Fibroblast of lung (primary cell): ENCODE data around the gene AMY2B. TPM values are rescaled to one million over a fixed set of nuclear protein-coding genes. Genes with fewer than 3 reads are reported as not detected.

ENCODE experiments used
- DNase-seq, 2 donors: peaks; one replicate each; pipeline versions ENCODE4 v3.0.0 to v3.0.0-alpha.2; 2010; ENCODE audit warnings: low read depth in 2 of 2
- H2AFZ ChIP-seq: 2 replicates; pipeline ENCODE4 v1.5.1; 2012; ENCODE audit warnings: low read length, control low read depth, inconsistent platforms
- H3K27ac ChIP-seq: 2 replicates; pipeline ENCODE4 v1.5.1; 2011; ENCODE audit warnings: low read length, control low read depth; ENCODE audit not compliant: insufficient read depth
- H3K27me3 ChIP-seq: 2 replicates; pipeline ENCODE4 v1.5.1; 2011; ENCODE audit warnings: mild to moderate bottlenecking, low read length; ENCODE audit not compliant: control insufficient read depth, insufficient read depth
- H3K36me3 ChIP-seq: 2 replicates; pipeline ENCODE4 v1.5.1; 2011; ENCODE audit warnings: low read length; ENCODE audit not compliant: control insufficient read depth, insufficient read depth
- H3K4me1 ChIP-seq: 2 replicates; pipeline ENCODE4 v1.5.1; 2011; ENCODE audit warnings: low read length; ENCODE audit not compliant: control insufficient read depth, insufficient read depth; ENCODE audit errors: extremely low read depth
- H3K4me2 ChIP-seq: 2 replicates; pipeline ENCODE4 v1.5.1; 2011; ENCODE audit warnings: low read length, control low read depth; ENCODE audit not compliant: insufficient read depth; ENCODE audit errors: extremely low read depth
- H3K4me3 ChIP-seq, 4 experiments: fragments of 200-600 bp in 1 of 4; sonication (generic) in 1 of 4; replicated peaks in 1 of 4; 2 replicates each; pipeline ENCODE4 v1.5.1; 2011 to 2016; ENCODE audit warnings: low read length in 4 of 4, low read depth in 3 of 4, mild to moderate bottlenecking in 3 of 4, control low read depth in 2 of 4, inconsistent platforms in 1 of 4, mixed read lengths in 1 of 4; ENCODE audit not compliant: insufficient read depth in 1 of 4; ENCODE audit errors: control extremely low read depth in 1 of 4
- H3K79me2 ChIP-seq: 2 replicates; pipeline ENCODE4 v1.5.1; 2012; ENCODE audit warnings: mild to moderate bottlenecking, low read length, inconsistent platforms; ENCODE audit not compliant: control insufficient read depth, insufficient read depth
- H3K9ac ChIP-seq: 2 replicates; pipeline ENCODE4 v1.5.1; 2011; ENCODE audit warnings: mild to moderate bottlenecking, low read length, control low read depth; ENCODE audit not compliant: insufficient read depth
- H3K9me3 ChIP-seq: 2 replicates; pipeline ENCODE4 v1.5.1; 2012; ENCODE audit warnings: low read depth, low read length; ENCODE audit not compliant: control insufficient read depth, insufficient read depth
- H4K20me1 ChIP-seq: 2 replicates; pipeline ENCODE4 v1.5.1; 2011; ENCODE audit warnings: low read length; ENCODE audit not compliant: control insufficient read depth, insufficient read depth; ENCODE audit errors: extremely low read depth
- EZH2 ChIP-seq: IDR thresholded peaks from 2 replicates; pipeline ENCODE4 v1.5.1; 2012; ENCODE audit warnings: low read length, control low read depth, mild to moderate bottlenecking; ENCODE audit errors: missing control alignments
- polyA plus RNA-seq, 2 donors: library from polyadenylated mRNA; depleted of rRNA in 1 of 2; stranded (reverse) in 1 of 2; unstranded in 1 of 2; fragments of >200 nt; gene quantifications; 2 replicates each; pipeline ENCODE4 v1.2.1, GENCODE V29; 2011 to 2012; ENCODE audit warnings: missing spikeins in 1 of 2
- total RNA-seq: library from RNA; depleted of rRNA; stranded (reverse); fragments of >200 nt; gene quantifications from 2 replicates; pipeline ENCODE4 v1.2.1, GENCODE V29; 2014
- TF ChIP-seq, protein P1 (sequence below), 2 donors: IDR thresholded peaks in 1 of 2; conservative IDR thresholded peaks in 1 of 2; 1 replicate in 1 of 2; 2 replicates in 1 of 2; pipeline ENCODE4 v1.5.1; 2011 to 2012; ENCODE audit warnings: low read length in 2 of 2, control low read depth in 1 of 2, inconsistent platforms in 1 of 2, low read depth in 1 of 2, mild to moderate bottlenecking in 1 of 2

The AMY2B gene
- total and polyA plus RNA-seq, 2 donors (not counting 1 experiment from before 2014, with no cell fraction given) = 0.75 to 4.0 TPM

DNA sequence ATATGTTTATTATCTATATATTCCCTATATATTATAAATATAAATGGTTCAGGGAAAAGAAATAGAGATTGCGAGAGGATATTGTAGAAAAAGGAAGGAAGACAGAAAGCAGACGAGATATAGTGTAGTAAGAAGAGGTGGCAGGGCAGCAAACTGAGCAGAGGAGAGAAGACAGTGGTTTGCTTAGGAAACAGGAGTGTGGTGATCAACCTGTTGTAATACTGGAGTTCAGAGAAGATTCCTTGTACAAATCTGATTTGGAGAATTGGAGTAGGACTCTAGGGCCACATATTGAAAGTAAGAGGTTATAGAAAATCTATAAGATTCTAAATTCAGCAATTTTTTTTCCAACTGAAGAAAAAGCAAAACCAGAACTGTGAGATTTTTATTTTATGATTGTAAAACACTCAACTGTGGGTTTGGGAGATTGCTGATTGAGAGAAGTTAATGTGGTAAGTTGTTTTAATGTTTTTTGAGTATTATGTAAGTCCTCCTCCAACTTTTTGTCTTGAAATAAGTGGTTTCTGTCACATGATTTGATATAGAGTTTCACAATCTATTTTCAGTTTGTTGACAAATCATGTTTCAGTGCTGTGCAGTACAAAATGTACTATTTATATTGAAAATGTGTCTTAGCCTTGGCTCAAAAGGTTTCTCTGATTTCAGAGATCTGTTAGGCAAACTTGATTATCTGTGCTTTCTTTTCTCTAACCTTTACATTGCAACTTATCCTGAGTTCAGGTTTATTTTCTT is 9.6 kb upstream of the AMY2B start:
- Histone ChIP-seq H4K20me1 (no peaks in the 10 kb centered on the region), H3K4me3 (no peak overlapping the region), H3K4me1 (no peaks in the 10 kb centered on the region), H2AFZ (no peak overlapping the region), H3K27me3 (no peaks in the 10 kb centered on the region), H3K36me3 (no peaks in the 10 kb centered on the region), H3K27ac (no peak overlapping the region), H3K4me2 (no peak overlapping the region), H3K9ac (no peak overlapping the region), H3K79me2 (no peaks in the 10 kb centered on the region), H3K9me3 (no peaks in the 10 kb centered on the region)
- TF ChIP-seq, protein P1, sequence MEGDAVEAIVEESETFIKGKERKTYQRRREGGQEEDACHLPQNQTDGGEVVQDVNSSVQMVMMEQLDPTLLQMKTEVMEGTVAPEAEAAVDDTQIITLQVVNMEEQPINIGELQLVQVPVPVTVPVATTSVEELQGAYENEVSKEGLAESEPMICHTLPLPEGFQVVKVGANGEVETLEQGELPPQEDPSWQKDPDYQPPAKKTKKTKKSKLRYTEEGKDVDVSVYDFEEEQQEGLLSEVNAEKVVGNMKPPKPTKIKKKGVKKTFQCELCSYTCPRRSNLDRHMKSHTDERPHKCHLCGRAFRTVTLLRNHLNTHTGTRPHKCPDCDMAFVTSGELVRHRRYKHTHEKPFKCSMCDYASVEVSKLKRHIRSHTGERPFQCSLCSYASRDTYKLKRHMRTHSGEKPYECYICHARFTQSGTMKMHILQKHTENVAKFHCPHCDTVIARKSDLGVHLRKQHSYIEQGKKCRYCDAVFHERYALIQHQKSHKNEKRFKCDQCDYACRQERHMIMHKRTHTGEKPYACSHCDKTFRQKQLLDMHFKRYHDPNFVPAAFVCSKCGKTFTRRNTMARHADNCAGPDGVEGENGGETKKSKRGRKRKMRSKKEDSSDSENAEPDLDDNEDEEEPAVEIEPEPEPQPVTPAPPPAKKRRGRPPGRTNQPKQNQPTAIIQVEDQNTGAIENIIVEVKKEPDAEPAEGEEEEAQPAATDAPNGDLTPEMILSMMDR (conservative IDR thresholded peaks at IDR 0.05 in 1 of 2, IDR thresholded peaks at IDR 0.05 in 1 of 2; ENCODE audit: low read depth in 1 of 2, low read length in 2 of 2) = no peak
- no peak for TF ChIP-seq EZH2
- DNase-seq = peak in 1 of 2 donors; percentile 70

DNA sequence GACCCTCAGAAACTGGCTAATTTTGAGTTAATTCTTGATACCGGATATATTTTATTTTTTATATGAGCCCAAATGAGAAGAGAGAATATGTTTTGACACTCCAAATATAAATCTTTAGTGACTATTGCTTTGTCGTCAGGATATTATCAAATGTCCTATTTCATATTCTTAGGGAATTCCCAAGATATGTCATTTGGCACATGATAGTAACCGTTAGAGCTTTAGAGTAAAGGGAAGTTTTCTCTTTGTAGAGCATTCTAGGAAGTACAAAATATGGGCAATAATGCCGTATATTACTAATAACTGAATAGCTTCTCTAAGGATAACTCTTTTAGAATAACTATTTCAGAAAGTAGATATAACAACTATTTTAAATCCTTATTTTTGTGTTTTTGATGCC is 8.3 kb upstream of the AMY2B start:
- Histone ChIP-seq H2AFZ (no peak overlapping the region), H3K79me2 (no peaks in the 10 kb centered on the region), H3K27me3 (no peaks in the 10 kb centered on the region), H3K9me3 (no peaks in the 10 kb centered on the region), H3K4me3 (no peak overlapping the region), H3K27ac (no peak overlapping the region), H3K4me1 (no peaks in the 10 kb centered on the region), H3K9ac (no peak overlapping the region), H3K36me3 (no peaks in the 10 kb centered on the region), H3K4me2 (no peak overlapping the region), H4K20me1 (no peaks in the 10 kb centered on the region)
- no peak for TF ChIP-seq EZH2
- TF ChIP-seq, protein P1 (conservative IDR thresholded peaks at IDR 0.05 in 1 of 2, IDR thresholded peaks at IDR 0.05 in 1 of 2; ENCODE audit: low read depth in 1 of 2, low read length in 2 of 2) = no peak
- no peak for DNase-seq

DNA sequence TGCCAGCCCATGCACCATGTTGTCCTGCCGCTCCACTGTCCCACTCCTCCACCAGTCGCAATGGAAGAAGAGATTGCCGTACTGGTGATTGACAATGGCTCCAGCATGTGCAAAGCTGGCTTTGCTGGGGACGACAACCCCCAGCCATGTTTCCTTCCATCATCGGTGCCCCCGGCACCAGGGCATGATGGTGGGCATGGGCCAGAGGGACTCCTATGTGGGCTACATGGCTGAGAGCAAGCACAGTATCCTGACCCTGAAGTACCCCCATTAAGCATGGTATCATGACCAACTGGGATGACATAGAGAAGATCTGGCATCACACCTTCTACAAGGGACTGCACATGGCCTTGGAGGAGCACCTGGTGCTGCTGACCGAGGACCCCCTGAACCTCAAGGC is 1.9 kb upstream of the AMY2B start:
- no peak overlapping the region for H3K4me3 ChIP-seq
- no peak overlapping the region for H2AFZ ChIP-seq
- no peak overlapping the region for H3K9ac ChIP-seq
- TF ChIP-seq, protein P1 (conservative IDR thresholded peaks at IDR 0.05 in 1 of 2, IDR thresholded peaks at IDR 0.05 in 1 of 2; ENCODE audit: low read depth in 1 of 2, low read length in 2 of 2) = no peak
- TF ChIP-seq EZH2 = no peak
- H3K27me3 ChIP-seq = no peaks in the 10 kb centered on the region
- no peak overlapping the region for H3K4me2 ChIP-seq
- no peaks in the 10 kb centered on the region for H3K79me2 ChIP-seq
- no peaks in the 10 kb centered on the region for H3K36me3 ChIP-seq
- DNase-seq = no peak
- no peaks in the 10 kb centered on the region for H3K4me1 ChIP-seq
- no peaks in the 10 kb centered on the region for H4K20me1 ChIP-seq
- H3K9me3 ChIP-seq = no peaks in the 10 kb centered on the region
- H3K27ac ChIP-seq = no peak overlapping the region
